Vein endothelial cell (primary cell): ENCODE results near the gene ZBTB25. TPM values are rescaled to one million over a fixed set of nuclear protein-coding genes. Genes with fewer than 3 reads are reported as not detected.

Experiments
- small RNA-seq: library from RNA; depleted of rRNA; stranded (forward); fragments of <200 nt; gene quantifications from one replicate; pipeline ENCODE3, GENCODE V24; 2012
- total RNA-seq: library from RNA; depleted of rRNA; stranded (reverse); fragments of >200 nt; gene quantifications from 2 replicates; pipeline ENCODE4 v1.2.3, GENCODE V29; 2012

ZBTB25 gene, protein sequence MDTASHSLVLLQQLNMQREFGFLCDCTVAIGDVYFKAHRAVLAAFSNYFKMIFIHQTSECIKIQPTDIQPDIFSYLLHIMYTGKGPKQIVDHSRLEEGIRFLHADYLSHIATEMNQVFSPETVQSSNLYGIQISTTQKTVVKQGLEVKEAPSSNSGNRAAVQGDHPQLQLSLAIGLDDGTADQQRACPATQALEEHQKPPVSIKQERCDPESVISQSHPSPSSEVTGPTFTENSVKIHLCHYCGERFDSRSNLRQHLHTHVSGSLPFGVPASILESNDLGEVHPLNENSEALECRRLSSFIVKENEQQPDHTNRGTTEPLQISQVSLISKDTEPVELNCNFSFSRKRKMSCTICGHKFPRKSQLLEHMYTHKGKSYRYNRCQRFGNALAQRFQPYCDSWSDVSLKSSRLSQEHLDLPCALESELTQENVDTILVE
- total RNA-seq = 4.6 and 5.7 TPM in 2 replicates

DNA sequence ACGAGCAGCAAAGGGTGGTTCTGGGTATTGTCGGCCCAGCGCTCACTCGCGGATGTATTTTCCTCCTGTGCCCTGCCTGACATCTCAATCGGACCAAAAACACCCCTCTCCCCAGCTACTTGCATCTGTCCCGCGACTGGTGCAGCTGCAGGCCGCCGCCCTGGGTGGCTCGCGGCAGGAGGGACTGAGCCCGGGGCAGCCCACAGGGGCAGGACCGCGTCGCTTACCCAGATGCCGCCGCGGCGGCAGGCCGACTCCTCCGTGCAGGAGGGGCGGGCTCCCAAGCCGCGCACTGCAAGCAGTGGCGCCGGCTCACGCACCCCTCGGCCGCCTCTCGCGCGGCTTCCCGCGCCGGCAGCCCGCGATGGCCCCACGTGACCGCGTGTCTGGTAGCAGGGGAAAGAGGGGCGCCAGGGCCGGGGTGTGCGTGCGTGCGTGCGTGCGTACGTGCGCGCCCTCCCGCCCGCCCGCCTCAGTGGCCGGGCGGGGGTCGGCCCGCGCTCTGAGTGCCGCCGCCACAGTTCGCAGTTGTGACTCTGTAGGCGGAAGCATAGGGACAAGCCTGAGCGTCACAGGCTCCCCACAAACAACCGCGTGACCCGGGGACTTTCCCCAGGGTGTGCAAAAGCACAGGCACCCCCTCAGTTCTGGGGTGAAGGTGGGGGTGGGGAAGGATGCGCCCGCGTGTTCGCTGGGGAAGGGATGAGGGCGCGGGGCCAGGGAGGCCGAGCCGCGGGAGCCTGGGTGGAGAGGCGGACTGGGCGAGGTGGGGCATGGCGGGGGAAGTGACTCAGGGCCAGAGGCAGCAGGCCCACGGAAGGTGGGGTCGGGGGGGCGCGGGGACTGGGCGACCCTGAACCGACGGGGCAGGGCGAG, at the start of gene ZBTB25:
Gene ZBTB25, minus strand, starts transcription at position 405 of the 876 bp plus-strand sequence. CDS start 13,305 bp downstream, outside the sequence.

GRCh38 chr14:64549791-64550620, 46.4 kb upstream of the ZBTB25 start, which contains the start of gene PPP1R36:
Gene PPP1R36, plus strand, starts transcription at chr14:64549961. Its CDS starts 37 bp downstream, at chr14:64549998.

GRCh38 chr14:64540208-64541202, 36.9 kb upstream of the ZBTB25 start, which contains the start of gene HSPA2:
Gene HSPA2, plus strand, starts transcription at chr14:64540741. Its CDS starts 109 bp downstream, at chr14:64540850.

GRCh38 chr14:64504310-64504896, 765 bp upstream of the ZBTB25 start, which contains the start of gene ZBTB1:
Gene ZBTB1, plus strand, starts transcription at chr14:64504770. Its CDS starts 16,735 bp downstream, at chr14:64521505.

GRCh38 chr14:64465191-64465822, 38.3 kb downstream of the ZBTB25 start, which contains the start of gene AKAP5:
Gene AKAP5, plus strand, starts transcription at chr14:64465499. Its CDS starts 2,896 bp downstream, at chr14:64468395.

Small RNA genes within 50 kb of the gene (small RNA-seq; reads per million reads assigned to genes)
- gene AL049869.4 = not detected

Other genes with a start within 250 kb of the ZBTB25 start
- 0.33 and 0.57 TPM in 2 replicates for gene ESR2, start 209.5 kb downstream of the ZBTB25 start, total RNA-seq
- gene MTHFD1, start 115.5 kb downstream of the ZBTB25 start, total RNA-seq = 25.5 and 49.2 TPM in 2 replicates
- 0.33 and 0.76 TPM in 2 replicates for gene AKAP5, start 38.3 kb downstream of the ZBTB25 start, total RNA-seq
- gene ZBTB1, start 932 bp upstream of the ZBTB25 start, total RNA-seq = 52.5 and 55.5 TPM in 2 replicates
- gene HSPA2, start 36.9 kb upstream of the ZBTB25 start, total RNA-seq = 8.7 and 15.4 TPM in 2 replicates
- 0.65 and 0.67 TPM in 2 replicates for gene PPP1R36, start 46.1 kb upstream of the ZBTB25 start, total RNA-seq
- gene PLEKHG3, start 200.6 kb upstream of the ZBTB25 start, total RNA-seq = 2.3 and 3.6 TPM in 2 replicates